Motor neuron (in vitro differentiated cells): ENCODE results near the gene SSC4D. TPM values are rescaled to one million over a fixed set of nuclear protein-coding genes. Genes with fewer than 3 reads are reported as not detected.
"Not testable (repeated sequence)": the region's sequence is repeated elsewhere in the genome, so short reads cannot be mapped to it uniquely, and the experiment has no call there.

Experiments
- ATAC-seq, 8 experiments: fragments of 200-7000 bp; cut with Tn5 transposase; replicated peaks in 6 of 8; 2 replicates each; pipeline ENCODE4 v1.8.0; 2021; ENCODE audit warnings: mild to moderate bottlenecking in 8 of 8, moderate library complexity in 8 of 8
- H3K27ac ChIP-seq, 2 donors: fragments of 250-450 bp; sonication (Bioruptor Pico); 2 replicates each; pipeline ENCODE4 v1.9.0; 2021; ENCODE audit warnings: antibody characterized with exemption in 2 of 2, mild to moderate bottlenecking in 2 of 2, moderate library complexity in 1 of 2
- H3K4me1 ChIP-seq, 2 donors: fragments of 250-450 bp; sonication (Bioruptor Pico); replicated peaks in 1 of 2; 2 replicates each; pipeline ENCODE4 v1.6.1; 2021; ENCODE audit warnings: antibody characterized with exemption in 2 of 2, mild to moderate bottlenecking in 2 of 2, moderate library complexity in 1 of 2
- H3K4me3 ChIP-seq, 5 donors: fragments of 250-450 bp; sonication (Bioruptor Pico); 2 replicates each; pipeline ENCODE4 v1.9.0; 2021; ENCODE audit warnings: antibody characterized with exemption in 5 of 5, mild to moderate bottlenecking in 5 of 5, moderate library complexity in 4 of 5
- WGBS, 10 experiments: fragments of 450-650 bp; shearing (Covaris generic); methylation state at CpG; one replicate each; pipeline ENCODE4 v1.0.0; 2022; 5-methylcytosine and 5-hydroxymethylcytosine counted together
- in situ Hi-C, 9 experiments: fragments of 400-800 bp; cut with MboI; loops; one replicate each; pipeline ENCODE4 v1.15.0; 2021; ENCODE audit warnings: low sequenced_read_pairs in 9 of 9, low pct_unique_long_range_greater_than_20kb in 2 of 9; ENCODE audit not compliant: unreplicated experiment in 9 of 9
- total RNA-seq, 8 experiments: library from RNA; unstranded; fragments of 300-600 nt; gene quantifications; 2 replicates each; pipeline versions ENCODE4 v1.2.3 to v1.2.4, GENCODE V29; 2022

SSC4D gene
- total RNA-seq, 8 experiments from 2014 or later: 0.18 to 1.5 (median 0.68) TPM

DNA sequence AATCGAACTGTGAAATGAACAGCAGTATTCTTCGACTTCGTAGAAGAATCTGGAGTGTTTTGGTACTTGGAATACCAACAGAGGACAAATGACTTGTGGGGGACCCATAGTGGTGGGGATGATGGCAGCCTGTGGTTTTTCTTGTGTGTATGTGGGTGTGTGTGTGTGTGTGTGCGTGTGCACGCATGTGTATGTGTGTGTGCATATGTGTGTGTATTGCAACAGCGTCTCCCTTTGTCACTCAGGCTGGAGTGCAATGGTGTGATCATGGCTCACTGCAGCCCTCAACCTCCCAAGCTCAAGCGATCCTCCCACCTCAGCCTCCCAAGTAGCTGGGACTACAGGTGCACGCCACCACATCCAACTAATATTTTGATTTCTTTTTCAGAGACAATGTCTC lies 41.3 kb downstream of the SSC4D start:
- in situ Hi-C loops: no loop called here
- H3K27ac ChIP-seq: no peak overlapping the region
- no peak for ATAC-seq
- WGBS, 10 experiments: 55 to 100% (median 87%) methylated on average over 1 to 5 of the region's 8 CpGs; no CpG with 5 or more reads in 3 of the 10 experiments
- H3K4me3 ChIP-seq: no peak overlapping the region
- H3K4me1 ChIP-seq: peaks cover 19 to 25% of the 10 kb centered on the region in 2 donors

DNA sequence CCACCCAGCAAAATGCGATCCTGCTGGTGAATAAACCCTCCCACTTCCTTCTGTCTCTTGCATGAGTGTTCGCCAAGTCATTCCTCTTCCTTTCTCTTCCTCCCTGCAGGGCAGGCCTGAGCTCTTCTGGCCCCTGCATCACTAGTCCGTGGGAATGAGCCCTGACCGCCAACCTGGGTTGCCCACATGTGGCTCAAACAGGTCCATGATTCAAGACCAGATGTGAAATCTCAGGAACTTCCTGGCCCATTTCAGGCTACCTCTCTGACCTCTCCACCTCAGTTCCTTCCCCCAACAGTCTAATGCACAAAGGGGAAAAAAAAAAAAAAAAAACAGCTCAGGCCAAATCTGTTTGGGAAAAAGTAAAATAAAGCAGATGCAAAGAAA lies 45.3 kb downstream of the SSC4D start:
- peak in 2 of 8 experiments; percentile 1 to 4 for ATAC-seq
- Histone ChIP-seq H3K4me3 (no peak overlapping the region), H3K27ac (peak overlapping the region; percentile 76 to 88), H3K4me1 (peaks cover 25 to 30% of the 10 kb centered on the region in 2 donors)
- in situ Hi-C loops: no loop called here
- 0 to 100% (median 60%) methylated on average over 1 to 3 of the region's 4 CpGs; no CpG with 5 or more reads in 2 of the 10 experiments for WGBS, 10 experiments

DNA sequence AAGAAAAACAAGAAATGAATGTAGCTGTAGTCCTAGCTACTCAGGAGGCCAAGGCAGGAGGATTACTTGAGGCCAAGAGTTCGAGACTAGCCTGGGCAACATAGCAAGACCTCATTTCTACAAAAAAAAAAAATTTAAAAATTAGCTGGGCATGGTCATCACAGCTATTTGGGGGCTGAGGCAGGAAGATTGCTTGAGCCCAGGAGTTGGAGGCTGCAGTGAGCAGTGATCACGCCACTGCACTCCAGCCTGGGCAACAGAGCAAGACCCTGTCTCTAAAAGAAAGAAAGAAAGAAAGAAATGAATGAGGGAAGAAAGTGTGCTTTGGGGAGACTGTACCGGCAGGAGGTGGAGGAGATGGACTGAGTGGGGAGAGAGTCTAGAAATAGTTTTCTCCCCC lies 45.7 kb downstream of the SSC4D start:
- Histone ChIP-seq H3K4me1 (peaks cover 25 to 30% of the 10 kb centered on the region in 2 donors), H3K27ac (peak overlapping the region in 1 of 2 donors; percentile 76)
- WGBS, 10 experiments: 38 to 100% (median 76%) methylated on average over 1 to 3 of the region's 3 CpGs; no CpG with 5 or more reads in 2 of the 10 experiments
- ATAC-seq, in situ Hi-C loops, H3K4me3 ChIP-seq: not testable (repeated sequence)

DNA sequence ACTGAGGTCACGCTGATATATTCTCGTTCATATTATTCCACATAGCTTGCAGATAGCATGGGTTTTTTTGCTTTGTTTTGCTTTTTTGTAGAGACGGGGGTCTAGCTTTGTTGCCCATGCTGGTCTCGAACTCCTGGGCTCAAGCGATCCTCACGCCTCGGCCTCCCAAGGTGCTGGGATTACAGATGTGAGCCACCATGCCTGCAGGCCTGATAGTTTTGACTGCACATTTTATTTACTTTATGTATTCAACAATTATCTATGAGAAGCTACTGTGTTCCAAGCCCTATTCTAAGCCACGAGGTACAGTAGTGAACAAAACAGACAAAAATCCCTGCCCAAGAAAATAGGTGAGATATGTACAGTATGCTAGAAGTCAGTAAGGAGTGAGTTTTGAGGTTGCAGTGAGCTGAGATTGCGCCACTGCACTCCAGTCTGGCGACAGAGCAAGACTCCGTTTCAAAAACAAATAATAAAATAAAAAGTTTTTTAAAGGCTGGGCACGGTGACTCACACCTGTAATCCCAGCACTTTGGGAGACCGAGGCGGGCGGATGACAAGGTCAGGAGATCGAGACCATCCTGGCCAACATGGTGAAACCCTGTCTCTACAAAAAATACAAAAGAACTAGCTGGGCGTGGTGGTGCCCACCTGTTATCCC lies 49.4 kb downstream of the SSC4D start:
- H3K27ac ChIP-seq: peak overlapping the region; percentile 96 to 98
- peaks cover 20 to 29% of the 10 kb centered on the region in 2 donors for H3K4me1 ChIP-seq
- in situ Hi-C loops: no loop called here
- ATAC-seq: no peak
- WGBS, 10 experiments: 65 to 100% (median 92%) methylated on average over 1 to 12 of the region's 17 CpGs; no CpG with 5 or more reads in 1 of the 10 experiments
- H3K4me3 ChIP-seq: no peak overlapping the region

DNA sequence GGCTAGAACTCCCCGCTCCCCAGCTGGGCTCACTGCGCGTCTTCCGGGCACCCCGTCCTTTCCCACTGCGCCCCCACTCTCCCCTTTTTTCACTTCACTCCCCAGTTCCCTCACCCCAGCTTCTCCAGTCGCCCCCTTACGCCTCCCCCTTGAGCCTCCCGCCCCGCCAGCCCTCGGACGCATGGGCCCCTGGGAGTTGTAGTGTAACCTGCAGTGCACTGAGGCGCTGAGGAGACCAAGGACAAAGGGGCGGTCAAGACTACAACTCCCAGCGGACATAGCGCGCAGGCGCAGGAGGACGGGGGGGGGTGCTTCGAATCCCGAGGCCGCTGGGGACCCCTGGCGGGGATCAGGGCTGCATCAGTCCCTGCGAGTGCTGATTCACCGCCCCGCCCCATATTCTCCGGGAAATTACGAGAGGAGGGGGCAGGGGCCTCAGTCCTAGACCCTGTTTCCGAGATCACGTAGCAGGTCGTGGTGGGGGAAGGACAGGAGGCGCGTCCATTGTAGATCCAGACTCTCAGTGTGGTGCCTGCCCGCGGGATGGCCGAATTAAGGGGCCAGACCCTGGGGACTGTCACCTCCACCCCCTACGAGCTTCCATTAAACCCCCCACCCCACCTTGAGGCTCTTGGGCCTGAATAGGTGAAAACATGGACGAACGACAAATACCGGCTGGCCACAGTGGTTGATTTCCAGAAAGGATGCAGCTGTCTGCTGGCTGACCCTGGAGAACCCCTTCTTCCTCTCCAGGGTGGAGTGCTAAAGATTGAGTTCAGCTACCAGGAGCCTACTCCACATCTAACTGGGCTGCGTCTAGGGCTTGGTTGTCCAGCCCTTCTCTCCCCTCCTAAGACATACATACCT lies 50.2 kb downstream of the SSC4D start:
- in situ Hi-C loops: no loop called here

DNA sequence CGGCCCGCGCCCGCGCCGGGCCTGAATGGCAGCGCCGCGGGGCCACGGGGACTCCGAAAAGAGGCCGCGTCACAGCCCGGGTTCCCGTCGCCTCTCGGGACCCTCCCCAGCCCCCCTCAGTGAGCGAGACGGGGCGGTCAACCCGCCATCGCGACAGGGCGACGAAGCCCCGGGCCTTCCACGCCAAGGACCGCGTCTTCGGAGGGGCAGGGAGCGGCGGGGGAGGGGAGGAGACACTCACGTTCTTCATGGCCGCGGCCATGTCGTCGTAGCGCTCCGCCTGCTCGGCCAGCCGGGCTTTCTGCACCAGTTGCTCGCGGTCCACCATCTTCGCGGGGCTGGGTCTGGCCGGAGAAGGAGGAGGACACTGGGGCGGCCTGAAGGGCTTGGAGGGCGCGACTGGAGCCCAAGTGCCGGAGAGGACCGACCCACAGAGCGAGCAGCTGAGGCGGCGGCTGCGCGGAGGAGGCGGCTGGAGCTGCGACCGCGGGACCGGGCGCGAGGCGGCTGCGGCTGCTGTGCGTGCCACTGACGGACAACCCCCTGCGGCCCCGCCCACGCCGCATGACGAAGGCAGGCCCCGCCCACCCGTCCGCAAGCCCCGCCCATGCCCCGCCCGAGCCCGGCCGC lies 50.9 kb downstream of the SSC4D start, which contains the start of gene YWHAG:
Gene YWHAG, minus strand, starts transcription at position 511 of the 630 bp plus-strand sequence. Its CDS starts 183 bp downstream, at position 328.
- H3K4me3 ChIP-seq: peak within 1 kb of the TSS; percentile 52 to 95 (median 88)
- H3K4me1 ChIP-seq: peaks cover 12 to 23% of the 10 kb centered on the region in 2 donors
- ATAC-seq: peak; percentile 61 to 79 (median 74)
- 0% methylated on average over 3 of the region's 80 CpGs; no CpG with 5 or more reads in 9 of the 10 experiments for WGBS, 10 experiments
- in situ Hi-C loops: no loop called here
- H3K27ac ChIP-seq: peak within 1 kb of the TSS; percentile 96 to 98

More for the DNA sequence above, 50.2 kb downstream of the SSC4D start:
- 0 to 20% (median 0%) methylated on average over 4 to 5 of the region's 41 CpGs; no CpG with 5 or more reads in 7 of the 10 experiments for WGBS, 10 experiments
- Histone ChIP-seq H3K4me1 (peaks cover 15 to 25% of the 10 kb centered on the region in 2 donors), H3K4me3 (peak overlapping the region; percentile 52 to 95 (median 88)), H3K27ac (peak overlapping the region; percentile 96 to 98)
- peak; percentile 79 to 94 (median 92) for ATAC-seq

DNA sequence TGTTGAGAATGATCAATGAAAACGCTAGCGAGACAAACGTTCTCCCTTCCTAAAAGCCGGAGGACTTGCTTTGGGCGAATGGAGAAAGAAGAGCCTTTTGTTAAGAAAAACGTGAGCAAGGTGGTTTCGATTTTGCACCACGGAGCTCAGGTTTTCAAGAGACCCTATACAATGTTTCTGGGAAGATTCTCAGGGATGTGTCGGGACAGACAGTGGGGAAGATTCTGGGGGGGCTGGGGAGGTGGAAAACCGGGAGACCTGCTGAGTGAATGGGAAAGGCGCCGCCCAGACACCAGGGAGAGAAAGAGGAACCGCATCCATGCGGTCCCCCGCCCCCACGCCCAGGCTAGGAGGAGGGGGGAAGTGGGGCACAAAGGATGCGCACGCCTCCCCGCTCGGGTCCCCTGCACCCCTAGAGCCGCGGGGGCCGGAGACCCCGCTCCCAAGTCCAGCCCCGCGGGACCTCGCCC lies 51.5 kb downstream of the SSC4D start:
- Histone ChIP-seq H3K4me1 (peaks cover 12 to 23% of the 10 kb centered on the region in 2 donors), H3K4me3 (peak overlapping the region; percentile 52 to 95 (median 88)), H3K27ac (peak overlapping the region; percentile 96 to 98)
- in situ Hi-C loops: no loop called here
- 0 to 3% (median 0%) methylated on average over 3 to 8 of the region's 27 CpGs; no CpG with 5 or more reads in 1 of the 10 experiments for WGBS, 10 experiments
- peak in 4 of 8 experiments; percentile 1 to 6 (median 2) for ATAC-seq

DNA sequence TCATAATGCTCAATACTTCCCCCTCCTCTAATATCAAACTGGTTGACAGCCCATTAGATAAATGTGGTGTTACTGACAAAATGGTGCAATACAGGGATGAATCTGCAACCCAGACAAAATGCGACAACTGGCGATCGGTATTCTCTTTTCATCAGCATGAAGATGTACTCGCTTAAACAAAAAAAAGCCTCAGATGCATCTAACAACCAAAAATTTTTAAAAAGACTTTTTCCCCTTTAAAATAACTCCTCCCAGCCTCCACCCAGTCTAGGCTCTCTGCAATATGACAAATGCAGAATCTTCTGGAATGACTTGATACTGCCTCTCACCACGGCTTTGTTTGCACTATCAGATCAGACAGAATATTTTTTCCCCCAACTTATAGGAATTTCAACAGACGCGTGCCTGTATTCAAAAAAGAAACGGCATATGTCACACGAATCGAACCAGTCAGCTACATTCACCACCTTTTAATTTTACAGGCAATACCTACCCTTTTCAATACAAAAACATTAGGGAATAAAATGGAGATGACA lies 52.0 kb downstream of the SSC4D start:
- peak overlapping the region; percentile 52 to 95 (median 88) for H3K4me3 ChIP-seq

DNA sequence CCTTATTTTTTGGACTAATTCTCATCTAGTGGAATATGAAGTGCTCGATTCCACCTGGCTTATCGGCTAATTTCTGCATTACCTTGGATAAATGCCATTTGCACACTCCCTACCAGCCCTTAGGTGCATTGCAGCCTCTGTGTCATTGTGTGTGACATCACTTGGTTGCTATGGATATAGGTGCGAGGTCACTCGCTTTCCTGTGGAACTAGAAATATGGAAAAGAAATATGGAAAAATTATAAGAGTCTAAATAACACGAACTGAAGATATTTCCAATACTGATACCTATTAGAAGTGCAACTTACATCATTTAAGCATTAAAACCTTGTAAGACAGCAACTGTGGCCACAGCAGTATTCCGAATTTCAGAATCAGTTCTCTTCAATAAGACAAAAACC lies 52.7 kb downstream of the SSC4D start:
- Histone ChIP-seq H3K4me1 (peaks cover 12 to 23% of the 10 kb centered on the region in 2 donors), H3K27ac (peak overlapping the region in 1 of 2 donors; percentile 96), H3K4me3 (peak overlapping the region; percentile 52 to 95 (median 88))
- WGBS, 10 experiments: 31 to 58% (median 41%) methylated on average over 2 to 6 of the region's 6 CpGs
- ATAC-seq: no peak
- in situ Hi-C loops: no loop called here

More for the DNA sequence above, 52.0 kb downstream of the SSC4D start:
- no peak for ATAC-seq
- in situ Hi-C loops: no loop called here
- peak overlapping the region; percentile 96 to 98 for H3K27ac ChIP-seq
- 0 to 7% (median 0%) methylated on average over 1 to 10 of the region's 10 CpGs for WGBS, 10 experiments
- peaks cover 12 to 23% of the 10 kb centered on the region in 2 donors for H3K4me1 ChIP-seq

DNA sequence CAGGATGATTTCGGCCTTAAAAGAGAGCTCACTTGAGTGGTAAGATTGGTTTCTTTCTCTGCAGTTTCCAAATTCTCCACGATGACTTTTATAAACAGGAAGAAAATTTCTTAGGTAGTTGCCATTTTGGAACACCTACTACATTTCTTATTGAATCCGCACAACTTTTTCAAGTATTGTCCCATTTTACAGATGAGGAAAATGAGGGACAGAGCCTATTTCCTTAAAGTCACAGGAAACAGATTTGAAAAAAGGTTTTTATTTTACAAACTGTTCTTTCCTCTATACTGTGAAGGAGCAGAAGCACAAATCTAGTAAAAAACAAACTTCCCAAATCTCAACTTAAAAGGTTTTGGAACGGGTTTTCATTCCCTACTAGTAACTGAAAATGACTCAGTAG lies 53.4 kb downstream of the SSC4D start:
- Histone ChIP-seq H3K4me1 (peaks cover 12 to 23% of the 10 kb centered on the region in 2 donors), H3K4me3 (peak overlapping the region in 4 of 5 donors; percentile 52 to 95 (median 88)), H3K27ac (no peak overlapping the region)
- ATAC-seq: no peak
- 75 to 100% (median 94%) methylated on average over 1 to 4 of the region's 4 CpGs for WGBS, 10 experiments
- in situ Hi-C loops: no loop called here

DNA sequence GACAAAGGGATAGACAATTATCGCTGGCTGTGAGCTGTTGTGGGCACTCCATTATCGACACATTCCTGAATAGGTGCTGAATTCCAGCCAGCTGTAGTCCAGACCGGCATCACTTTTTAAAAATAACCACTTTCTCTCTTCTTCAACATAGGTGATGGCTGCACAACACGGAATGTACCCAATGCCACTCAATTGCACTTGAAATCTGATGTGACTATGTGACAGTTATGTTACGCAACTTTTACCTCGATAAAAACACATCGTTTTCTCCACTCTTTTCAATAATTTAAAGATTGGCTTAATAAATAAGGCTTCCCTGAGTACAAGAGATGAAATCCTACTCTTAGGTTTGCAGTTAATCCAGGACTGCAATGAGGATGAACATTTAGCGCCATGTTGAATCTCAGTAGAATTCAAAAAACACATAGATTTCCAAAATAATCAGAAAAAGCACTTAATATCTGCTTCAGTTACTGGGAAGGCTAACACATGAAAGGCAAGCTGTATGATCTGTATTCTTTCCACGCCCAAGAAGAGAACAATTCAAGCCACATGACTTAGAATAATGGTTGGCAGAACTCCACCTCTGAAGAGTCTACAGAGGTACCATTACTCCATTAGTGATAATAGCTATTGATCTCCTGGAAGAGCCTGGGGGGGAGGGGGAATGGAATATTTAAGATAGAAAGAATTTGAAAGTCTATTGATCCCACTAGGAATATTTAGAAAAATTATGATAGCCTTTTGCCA lies 54.3 kb downstream of the SSC4D start:
- Histone ChIP-seq H3K27ac (no peak overlapping the region), H3K4me3 (peak overlapping the region in 1 of 5 donors; percentile 5), H3K4me1 (peaks cover 12 to 23% of the 10 kb centered on the region in 2 donors)
- ATAC-seq: no peak
- in situ Hi-C loops: no loop called here
- 77 to 100% (median 92%) methylated on average over 5 to 9 of the region's 9 CpGs; no CpG with 5 or more reads in 1 of the 10 experiments for WGBS, 10 experiments

DNA sequence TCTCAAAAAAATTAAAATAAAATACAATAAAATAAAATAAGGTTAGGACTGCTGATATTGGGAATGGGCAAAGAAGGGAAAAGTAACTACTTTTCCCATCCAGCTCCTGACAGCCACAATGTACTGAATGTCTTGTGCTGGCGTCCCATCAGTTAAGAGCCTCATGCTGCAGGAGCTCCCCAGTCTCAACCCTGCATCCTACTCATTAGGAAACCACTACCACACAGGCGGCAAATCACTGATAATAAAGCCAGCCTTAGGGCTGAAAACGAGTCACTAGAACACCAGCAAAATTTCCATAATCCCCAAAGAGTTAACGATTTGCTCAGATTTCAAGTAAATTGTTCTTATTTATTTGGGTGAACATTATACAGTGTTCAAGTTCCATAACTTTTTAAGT lies 55.0 kb downstream of the SSC4D start:
- in situ Hi-C loops: no loop called here
- H3K4me1 ChIP-seq: peaks cover 7 to 18% of the 10 kb centered on the region in 2 donors
- WGBS, 10 experiments: 51 to 100% (median 90%) methylated on average over 1 to 4 of the region's 4 CpGs
- no peak overlapping the region for H3K4me3 ChIP-seq
- no peak overlapping the region for H3K27ac ChIP-seq
- no peak for ATAC-seq
